Globus pallidus (tissue), 1 donor: ENCODE data around the gene MED29.
A peak's percentile ranks its signal among the peaks of the same experiment; 100 is the strongest.

Experiments
- DNase-seq: peaks from one replicate; pipeline ENCODE4 v3.0.0-alpha.2; 2015; ENCODE audit warnings: low spot score

Gene MED29

DNA sequence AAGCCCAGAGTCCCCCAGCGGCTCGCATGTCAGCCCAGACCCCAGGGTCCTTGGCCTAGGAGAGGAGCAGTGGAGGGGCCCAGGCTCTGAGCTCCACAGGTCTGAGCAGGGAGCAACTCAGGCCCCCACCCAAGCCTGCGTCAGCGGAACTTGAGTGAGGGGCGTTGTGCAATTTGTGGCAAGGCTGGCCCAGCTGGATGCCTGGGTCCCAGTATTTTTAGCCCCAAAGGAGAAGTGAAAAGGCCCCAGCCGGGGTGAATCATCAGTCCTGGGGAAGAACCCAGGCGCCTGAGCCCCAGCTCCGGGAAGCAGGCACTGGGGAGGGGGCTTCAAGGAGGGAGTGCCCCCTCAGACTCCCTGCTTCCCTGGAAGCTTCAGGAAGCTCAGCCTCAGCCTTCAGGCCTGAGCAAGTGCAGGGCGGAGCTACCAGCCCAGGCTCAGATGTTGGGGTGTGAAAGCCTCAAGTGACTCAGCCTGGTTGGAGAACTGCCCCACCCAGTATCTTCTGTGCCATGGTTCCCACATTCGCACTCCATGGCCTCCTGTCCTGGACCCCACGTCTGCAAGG is 7.2 kb downstream of the MED29 start:
- DNase-seq = no peak

DNA sequence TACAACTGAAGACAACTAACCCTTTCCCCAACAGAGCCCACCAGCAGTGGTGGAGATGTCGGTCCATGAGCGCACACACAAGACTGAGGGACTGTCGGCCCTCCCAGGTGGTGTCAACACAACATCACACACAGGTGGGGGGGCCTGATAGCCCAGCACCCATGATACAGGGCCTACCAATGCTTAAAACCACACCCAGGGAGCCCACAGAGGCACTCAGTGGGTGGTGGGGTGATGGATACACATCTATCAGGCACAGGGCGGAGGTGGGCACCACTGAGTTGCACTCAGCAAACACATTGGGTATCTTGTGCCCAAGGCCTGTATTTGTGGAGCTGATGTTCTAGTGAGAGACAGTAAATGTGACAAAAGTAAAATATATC is 8.5 kb downstream of the MED29 start:
- DNase-seq = no peak

DNA sequence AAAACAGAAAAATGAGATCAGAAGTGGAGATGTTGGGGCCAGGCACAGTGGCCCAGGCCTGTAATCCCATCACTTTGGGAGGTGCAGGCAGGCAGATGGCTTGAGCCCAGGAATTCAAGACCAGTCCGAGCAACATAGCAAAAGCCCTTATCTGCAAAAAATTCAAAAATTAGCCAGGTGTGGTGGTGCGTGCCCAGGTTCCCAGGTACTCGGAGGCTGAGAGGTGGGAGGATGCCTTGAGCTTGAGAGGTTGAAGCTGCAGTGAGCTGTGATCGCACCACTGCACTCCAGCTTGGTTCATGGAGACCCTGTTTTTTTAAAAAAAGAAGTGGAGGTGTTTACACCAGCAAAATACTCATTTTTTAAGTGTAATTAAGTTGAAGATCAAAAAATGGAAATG is 8.9 kb downstream of the MED29 start:
- DNase-seq = no peak

DNA sequence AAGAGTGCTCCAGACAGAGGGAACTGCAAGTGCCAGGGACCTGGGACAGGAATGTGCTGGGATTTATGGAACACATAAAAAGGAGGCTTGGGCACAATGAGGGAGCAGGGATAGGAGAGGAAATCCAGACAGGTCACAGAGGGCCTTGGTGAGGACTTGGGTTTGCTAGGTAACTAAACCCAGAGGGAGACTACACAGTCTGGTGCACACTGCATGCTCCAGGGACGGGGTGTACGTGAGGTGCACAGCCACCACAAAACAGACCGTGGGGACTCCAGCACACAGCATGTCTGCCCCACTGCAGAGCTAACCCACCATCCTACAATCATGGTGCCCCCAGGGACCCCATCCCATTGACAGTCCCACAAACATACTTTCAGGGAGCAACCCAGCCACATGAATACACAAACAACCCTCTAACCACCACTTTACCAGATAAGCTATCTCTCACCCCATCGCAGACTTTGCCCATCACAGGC is 9.9 kb downstream of the MED29 start:
- DNase-seq = no peak

DNA sequence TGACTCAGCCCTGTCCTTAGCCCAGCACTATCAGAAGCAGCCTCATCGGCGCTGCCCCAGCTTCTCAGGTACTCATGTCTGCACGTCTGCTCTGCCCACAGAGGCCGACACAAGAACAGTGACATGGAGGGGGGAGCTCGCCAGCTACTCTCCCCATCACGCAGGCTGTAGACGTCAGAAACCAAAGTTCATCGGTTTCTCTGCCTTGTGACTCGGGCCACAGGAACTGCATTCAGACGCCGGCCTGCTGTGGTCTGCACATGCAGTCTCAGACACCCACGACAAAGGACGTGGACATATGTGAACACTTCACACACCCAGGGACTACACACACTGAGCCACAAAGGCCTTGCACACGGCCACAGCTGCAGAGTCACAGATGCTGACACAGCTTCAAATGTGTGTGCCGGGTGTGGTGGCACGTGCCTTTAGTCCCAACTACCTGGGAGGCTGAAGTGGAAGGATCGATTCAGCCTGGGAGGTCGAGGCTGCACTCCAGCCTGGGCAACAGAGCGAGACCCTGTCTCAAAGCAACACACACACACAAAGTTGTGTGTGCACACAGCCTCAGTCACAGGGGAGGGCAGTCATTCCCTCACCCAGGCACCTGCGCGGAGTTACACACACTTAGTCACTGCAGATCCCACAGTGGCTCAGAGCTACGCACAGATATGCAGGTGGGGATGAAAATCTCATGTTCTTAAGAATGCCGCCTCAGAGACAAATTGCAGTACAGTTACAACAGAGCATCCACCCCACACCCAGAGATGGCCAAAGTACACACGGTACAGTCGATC is 10.6 kb downstream of the MED29 start:
- DNase-seq = no peak

DNA sequence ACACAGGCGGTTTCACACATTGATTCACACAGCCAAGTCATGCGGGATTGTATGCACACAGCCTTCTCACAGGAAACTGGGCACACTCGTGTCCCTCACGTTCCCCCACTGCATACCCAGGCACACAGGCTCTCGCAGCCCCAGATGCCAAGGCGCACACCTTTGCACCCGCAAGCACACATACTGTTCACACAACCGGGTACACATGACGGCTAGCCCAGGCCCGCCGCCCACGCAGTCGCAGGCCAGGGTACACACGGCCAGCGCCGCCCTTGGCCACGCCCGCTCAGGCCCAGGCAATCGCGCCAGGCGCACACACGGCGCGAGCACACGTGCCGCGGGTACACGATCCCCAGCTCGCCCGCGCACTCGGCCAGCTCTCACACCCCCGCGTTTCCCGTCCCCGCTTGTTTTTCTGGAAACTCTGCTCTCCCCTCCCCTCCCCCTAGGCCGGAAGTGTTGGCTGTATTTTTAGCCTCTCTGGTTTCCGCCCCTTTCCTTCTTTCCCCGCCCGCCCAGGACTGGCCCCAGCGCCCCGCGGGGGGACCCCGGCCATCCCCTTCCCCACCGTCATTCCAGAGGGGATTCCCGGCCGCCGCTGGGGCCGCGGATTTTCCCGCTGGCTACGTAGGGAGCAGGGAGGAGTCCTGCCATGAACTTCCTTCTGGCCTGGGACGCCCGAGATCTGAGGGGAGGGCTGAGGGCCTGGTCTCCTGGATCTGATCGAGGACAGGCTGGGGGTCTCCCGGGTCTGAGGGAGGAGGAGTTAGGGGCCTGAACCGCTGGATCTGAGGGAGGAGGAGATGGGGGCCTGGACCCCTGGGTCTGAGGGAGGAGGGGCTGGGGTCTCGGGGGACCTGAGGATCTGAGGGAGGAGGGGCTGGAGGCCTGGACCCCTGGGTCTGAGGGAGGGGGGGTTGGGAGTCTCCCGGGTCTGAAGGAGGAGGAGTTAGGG is 11.4 kb downstream of the MED29 start:
- DNase-seq = peak; percentile 71

DNA sequence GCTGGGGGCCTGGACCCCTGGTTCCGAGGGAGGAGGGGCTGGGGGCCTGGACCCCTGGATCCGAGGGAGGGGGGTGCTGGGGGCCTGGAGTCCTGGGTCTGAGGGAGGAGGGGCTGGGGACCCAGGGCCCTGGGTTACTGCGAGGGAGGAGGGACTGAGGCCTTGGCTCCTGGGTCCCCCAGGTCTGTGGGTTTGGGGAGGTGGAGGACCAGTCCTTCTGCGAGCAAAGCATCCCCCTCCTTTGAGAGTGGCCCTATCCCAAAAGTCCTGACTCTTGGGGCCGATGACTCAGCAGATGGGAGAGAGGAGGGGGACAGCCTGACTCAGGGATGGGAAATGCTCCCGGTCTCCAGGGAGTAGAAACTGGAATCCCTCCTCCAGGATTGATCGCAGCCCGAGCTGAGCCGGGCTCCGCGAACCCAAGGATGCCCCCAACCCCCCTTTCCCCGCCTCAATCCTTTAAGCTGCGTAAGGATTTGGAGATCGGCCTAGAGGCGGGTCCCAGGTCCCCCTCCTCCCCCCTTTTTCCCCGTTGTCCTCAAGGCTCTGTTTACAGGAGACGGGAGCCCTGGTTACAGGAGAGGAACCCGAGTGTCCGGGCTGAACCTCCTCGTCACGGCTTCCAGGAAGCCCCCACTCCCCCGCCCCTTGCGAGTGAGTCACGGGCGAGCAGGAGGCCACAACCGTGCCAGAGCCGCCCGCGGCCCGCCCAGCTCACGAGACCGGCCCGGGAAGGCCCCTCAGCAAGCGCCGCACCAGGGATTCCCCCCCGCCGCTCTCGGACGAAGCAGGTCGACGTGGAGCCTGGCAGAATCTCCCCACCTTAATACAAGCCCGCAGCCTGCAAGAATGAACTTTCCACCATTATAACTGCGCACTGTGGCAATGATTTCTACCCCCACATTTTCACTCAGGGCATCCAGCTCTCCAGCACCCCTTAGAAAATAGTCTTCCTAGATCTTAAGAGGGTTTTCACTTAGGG is 12.4 kb downstream of the MED29 start:
- no peak for DNase-seq

DNA sequence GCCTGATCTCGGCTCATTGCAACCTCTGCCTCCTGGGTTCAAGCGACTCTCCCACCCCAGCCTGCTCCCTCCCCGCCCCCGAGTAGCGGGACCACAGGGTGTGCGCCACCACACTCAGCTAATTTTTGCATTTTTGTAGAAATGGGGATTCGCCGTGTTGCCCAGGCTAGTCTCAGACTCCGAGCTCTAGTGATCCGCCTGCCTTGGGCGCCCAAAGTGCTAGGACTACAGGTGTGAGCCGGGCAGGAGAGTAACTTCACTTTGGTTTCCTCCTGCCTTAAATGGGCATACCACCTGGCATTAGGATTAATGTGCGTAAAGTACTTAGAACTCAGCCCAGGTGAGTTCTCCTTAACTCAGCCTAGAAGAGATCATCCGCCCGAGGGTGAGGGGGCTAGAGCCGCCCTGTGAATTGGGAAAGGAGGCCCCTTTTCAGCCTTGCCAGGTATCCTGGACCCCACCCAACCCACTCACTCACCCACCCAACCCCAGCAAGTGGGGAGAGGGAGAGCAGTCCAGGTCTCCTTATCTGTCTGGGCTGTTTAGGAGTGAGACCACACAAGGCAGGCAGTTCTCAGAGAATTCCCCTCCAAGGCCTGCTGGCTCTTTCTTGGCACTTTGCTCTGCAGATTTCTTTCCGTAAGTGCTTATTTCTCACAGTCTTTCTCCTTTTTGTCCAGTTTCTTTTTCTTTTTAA is 14.2 kb downstream of the MED29 start:
- no peak for DNase-seq

DNA sequence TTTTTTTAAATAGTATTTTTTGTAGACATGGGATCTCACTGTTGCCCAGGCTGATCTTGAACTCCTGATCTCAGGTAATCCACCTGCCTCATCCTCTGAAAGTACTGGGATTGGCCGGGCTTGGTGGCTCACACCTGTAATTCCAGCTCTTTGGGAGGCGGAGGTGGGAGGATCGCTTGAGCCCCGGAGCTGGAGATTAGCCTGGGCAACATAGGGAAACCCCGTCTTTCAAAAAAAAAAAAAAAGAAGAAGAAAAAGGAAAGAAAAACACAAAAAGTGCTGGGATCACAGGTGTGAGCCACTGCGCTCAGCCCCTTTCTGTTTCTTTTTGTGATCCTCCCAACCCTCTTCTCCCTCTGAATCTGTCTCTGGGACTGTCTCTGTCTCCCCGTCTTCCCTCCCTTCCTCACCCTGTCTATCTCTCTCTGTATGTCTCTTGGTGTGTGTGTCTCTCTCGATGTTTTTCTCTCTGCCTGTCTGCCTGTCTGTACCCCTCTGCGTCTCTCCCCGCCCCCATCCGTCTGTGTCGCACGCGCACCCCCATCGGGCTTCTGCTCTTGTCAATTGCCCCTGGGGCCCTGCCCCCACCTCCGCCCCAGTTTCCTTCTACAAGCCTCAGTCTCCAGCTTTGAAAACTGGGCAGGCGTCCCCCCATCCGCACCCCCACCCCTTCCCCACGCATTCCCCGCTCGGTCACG is 14.9 kb downstream of the MED29 start:
- DNase-seq = no peak

DNA sequence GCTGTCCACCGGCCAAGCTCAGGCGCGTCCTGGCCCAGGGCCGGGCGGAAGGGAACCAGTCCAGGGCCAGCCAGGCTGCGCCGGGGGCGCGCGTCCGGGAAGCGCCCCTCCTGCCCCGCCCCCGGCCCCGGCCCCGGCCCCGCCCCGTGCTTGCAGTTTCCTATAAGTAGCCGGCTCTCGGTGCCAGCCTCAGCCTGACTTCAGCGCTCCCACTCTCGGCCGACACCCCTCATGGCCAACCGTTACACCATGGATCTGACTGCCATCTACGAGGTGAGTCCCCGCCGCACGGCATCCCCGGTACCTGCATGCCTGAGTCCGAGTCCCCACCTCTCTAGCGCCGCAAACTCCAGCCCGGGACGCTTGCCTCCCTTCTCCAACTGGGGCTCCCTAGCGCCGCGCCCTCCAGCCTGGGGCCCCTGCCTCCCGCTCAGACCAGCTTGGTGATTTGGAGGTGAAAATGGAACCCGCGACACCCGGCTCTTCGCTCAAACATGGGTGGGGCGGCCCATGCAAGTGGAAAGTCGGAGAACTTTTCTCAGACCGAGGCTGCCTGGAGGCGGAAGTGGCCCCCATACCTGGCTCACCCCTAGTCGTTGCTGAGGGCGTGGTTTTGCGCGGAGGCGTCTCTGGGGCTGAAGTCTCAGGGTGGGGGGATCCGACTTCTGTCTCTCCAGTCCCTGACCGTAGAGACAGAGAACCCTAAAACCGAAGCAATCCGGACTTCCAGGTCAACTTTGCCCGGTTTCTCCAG is 15.7 kb downstream of the MED29 start, which contains the start of gene ZFP36:
Gene ZFP36 (plus strand): TSS at position 192 of the 754 bp plus-strand sequence. CDS start 58 bp downstream, at position 250.
- no peak for DNase-seq

DNA sequence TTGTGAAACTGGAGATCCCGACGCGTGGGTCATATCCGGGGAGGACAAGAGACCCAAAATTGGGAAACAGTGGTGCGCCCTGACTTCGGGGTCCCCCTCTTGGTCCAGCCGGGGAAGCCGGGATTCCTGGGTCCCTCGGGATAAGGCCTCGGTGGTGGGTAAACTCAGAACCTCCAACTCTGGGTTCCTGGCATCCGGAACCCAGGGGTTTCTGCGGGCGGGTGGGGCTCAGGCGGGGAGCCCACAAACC is 16.2 kb downstream of the MED29 start:
- no peak for DNase-seq

DNA sequence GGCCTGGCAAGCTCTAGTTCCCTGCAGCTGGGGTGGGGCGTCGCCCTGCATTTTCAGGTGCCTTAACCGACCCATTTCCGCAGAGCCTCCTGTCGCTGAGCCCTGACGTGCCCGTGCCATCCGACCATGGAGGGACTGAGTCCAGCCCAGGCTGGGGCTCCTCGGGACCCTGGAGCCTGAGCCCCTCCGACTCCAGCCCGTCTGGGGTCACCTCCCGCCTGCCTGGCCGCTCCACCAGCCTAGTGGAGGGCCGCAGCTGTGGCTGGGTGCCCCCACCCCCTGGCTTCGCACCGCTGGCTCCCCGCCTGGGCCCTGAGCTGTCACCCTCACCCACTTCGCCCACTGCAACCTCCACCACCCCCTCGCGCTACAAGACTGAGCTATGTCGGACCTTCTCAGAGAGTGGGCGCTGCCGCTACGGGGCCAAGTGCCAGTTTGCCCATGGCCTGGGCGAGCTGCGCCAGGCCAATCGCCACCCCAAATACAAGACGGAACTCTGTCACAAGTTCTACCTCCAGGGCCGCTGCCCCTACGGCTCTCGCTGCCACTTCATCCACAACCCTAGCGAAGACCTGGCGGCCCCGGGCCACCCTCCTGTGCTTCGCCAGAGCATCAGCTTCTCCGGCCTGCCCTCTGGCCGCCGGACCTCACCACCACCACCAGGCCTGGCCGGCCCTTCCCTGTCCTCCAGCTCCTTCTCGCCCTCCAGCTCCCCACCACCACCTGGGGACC is 16.6 kb downstream of the MED29 start:
- DNase-seq = no peak

DNA sequence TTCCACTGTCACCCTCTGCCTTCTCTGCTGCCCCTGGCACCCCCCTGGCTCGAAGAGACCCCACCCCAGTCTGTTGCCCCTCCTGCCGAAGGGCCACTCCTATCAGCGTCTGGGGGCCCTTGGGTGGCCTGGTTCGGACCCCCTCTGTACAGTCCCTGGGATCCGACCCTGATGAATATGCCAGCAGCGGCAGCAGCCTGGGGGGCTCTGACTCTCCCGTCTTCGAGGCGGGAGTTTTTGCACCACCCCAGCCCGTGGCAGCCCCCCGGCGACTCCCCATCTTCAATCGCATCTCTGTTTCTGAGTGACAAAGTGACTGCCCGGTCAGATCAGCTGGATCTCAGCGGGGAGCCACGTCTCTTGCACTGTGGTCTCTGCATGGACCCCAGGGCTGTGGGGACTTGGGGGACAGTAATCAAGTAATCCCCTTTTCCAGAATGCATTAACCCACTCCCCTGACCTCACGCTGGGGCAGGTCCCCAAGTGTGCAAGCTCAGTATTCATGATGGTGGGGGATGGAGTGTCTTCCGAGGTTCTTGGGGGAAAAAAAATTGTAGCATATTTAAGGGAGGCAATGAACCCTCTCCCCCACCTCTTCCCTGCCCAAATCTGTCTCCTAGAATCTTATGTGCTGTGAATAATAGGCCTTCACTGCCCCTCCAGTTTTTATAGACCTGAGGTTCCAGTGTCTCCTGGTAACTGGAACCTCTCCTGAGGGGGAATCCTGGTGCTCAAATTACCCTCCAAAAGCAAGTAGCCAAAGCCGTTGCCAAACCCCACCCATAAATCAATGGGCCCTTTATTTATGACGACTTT is 17.4 kb downstream of the MED29 start:
- DNase-seq = no peak

DNA sequence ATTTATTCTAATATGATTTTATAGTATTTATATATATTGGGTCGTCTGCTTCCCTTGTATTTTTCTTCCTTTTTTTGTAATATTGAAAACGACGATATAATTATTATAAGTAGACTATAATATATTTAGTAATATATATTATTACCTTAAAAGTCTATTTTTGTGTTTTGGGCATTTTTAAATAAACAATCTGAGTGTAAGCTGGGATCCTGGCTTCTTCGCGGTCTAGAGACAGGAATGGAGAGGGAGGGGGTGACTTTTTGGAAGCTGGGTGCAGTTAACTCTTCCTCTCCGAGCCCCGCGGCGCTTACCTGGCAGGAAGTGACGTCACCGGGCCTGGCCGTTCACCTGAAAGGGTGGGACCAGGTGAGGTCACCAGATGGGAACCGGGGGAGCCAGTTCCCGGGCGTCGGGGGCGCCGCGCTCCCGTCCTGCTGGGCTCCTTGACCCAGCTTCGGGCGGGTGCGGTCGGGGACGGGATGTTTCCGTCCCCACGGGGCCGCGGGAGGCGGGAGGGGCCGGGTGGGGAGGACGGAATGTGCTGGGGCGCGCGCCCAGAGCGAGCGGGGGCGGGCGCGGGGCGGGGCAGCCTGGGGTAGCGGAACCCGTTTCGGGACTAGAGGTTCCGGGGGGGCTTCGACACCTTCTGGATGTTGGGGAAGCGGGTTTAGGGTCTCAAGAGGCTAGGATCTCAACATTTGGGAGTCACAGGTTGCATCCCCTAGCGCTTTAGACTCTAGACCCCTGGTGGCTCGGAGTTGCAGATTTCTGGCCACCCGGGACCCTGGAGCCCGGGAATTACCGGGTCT is 18.2 kb downstream of the MED29 start:
- no peak for DNase-seq

DNA sequence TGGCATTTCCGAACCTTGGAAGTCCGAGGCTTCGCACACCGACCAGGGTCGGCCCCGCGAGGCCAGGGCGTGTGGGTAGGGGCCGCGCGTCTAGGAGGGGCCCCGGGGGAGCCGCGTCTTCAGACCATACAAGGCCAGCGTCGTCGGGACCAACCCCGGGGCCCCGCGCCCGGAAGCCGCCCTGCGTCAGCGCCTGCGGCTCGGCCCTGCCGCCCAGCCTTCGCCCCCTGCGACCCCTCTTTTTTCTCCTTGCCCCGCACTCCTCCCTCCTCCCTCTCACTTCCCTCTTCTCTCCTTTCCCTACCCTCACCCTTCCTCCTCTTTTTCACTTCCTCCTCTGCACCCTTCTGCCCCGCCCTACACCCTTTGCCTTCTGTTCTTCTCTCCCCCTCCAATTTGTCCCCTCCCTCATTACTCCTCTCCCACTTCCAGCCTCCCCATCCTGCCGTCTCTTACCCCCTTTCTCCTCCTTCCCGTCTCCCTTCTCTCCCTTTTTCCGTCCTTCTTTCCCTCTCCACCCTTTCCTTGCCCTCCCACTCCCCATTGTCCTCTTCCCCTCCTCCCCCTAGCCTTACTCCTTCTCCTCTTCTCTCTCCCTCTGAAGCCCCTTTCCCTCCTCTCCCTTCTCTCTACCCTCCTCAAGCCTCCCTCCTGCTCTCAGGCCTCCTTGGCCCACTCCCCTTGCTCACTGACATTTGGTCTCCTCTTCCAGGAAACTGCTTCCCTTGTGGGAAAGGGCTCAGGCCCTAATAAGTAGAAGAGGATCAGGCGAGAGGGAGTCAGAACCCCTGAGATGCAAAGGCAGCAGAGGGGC is 19.0 kb downstream of the MED29 start:
- DNase-seq = no peak

DNA sequence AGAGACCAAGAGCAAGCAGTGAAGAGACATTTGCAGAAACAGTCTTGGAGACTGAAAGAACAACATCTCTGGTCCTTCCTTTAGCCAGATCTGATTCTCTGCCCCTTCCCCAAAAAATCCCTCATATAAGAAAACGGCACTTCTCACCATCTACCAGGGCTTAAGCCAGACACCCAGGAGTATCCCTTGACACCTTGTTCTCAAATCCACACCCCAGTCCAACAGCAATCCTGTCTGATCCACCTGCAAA is 19.6 kb downstream of the MED29 start:
- no peak for DNase-seq
